ENCODE measurements around the gene RREB1. TPM values are rescaled to one million over a fixed set of nuclear protein-coding genes. Genes with fewer than 3 reads are reported as not detected.

RREB1 gene
- total and polyA plus RNA-seq, 5 experiments from 2014 or later, result 2.5 to 53.0 (median 5.8) TPM

DNA sequence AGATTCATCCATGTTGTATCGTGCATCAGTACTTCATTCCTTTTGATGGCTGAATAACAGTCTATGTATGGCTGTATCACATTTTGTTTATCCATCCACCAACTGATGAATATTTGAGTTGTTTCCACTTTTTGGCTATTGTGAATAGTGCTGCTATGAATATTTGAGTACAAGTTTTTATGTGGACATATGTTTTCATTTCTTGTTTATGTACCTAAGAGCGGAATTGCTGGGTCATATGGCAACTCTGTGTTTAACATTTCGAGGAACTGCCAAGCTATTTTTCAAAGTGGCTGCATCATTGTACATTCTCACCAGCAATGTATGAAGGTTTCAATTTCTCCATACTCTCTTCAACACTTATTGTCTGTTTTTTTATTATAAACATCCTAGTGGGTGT lies 3.0 kb upstream of the RREB1 start:
- no peak for ATAC-seq
- POLR2A ChIA-PET, result no interaction called here
- Mint-ChIP-seq H3K9me3 (no peaks in the 10 kb centered on the region), H3K27me3 (no peaks in the 10 kb centered on the region), H3K4me3 (no peak overlapping the region), H3K36me3 (no peaks in the 10 kb centered on the region), H3K27ac (peak overlapping the region in 1 of 10 donors; percentile 4), H3K4me1 (peaks cover 14 to 24% (median 18%) of the 10 kb centered on the region in 4 donors)
- DNase-seq, result no peak

DNA sequence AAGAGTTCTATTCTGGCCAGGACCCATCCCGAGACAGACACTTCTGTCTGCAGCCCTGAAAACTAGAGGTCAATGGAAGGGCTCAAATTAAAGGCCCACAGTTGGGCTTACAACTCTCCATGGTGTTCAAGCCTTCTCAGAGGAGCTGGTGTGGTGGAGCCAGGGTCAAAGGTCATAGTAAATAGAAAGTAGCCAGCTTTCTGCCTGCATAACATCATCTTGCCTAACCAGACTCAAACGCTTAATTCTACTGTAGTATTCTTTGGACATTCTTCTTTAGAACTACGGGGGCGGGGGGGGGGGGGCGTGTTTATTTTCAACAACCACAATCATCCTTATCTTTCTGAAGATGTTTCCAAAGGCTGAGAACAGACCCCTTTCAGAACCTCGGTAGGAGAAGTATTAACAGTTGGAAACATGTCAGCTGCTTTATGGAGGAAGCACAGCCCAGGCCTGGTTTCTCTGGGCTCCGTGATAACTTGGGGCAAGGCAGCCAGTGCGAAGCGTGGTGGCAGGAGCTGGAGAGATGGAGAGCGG lies 1.5 kb upstream of the RREB1 start:
- Mint-ChIP-seq H3K4me1 (peaks cover 21 to 26% (median 24%) of the 10 kb centered on the region in 4 donors), H3K36me3 (no peaks in the 10 kb centered on the region), H3K27me3 (no peaks in the 10 kb centered on the region), H3K9me3 (no peaks in the 10 kb centered on the region), H3K4me3 (peak overlapping the region; percentile 91 to 97 (median 94)), H3K27ac (peak overlapping the region; percentile 91 to 98 (median 95))
- ATAC-seq (no peak), DNase-seq (no peak)
- POLR2A ChIA-PET, result interaction anchor here (1.0 to 14.0 kb wide), 8 partner anchors 8 to 54 kb away, joined by 3 to 139 read pairs (median 4); no protein-coding TSS in a partner anchor

DNA sequence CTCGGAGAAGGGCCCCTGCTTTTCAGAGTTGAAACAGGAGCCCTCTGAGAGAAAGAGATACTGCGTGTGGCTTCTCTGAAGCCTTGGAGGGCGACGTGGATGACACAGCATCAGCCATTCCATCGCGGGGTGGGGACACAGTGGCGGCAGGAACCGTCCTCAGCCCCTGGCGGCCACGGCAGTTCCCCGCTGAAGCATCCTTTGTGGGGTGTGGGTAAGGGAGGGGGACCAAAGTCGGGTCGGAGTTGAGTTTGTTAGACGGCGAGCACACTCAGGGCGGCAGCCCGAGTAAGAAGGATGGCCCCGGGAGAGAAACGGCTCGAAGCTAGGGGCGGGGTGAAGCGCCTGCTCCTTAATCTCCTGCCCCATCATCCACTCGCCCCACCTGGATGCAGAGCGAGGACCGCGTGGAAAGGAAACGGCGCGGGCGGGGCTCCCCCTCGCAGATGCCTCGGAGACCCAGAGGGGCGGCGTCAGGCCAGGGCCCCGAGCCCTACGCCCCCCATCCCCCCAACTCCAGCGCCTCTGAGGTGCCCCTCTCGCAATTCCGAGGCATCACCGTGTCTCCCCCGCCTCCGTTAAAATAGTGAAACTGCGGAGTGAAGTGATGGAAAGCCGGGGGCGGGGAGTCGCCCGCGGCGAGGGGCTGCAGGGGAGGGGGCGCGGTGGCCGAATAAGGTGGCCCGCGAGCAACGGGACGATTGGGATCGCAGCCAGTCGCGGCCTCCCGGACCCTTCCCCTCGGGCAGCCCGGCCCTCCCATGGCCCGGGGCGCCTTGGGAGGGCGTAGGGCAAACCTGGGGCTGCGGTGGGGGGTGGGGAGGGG lies 796 bp upstream of the RREB1 start:
- POLR2A ChIA-PET, result interaction anchor here (1.0 to 14.0 kb wide), 12 partner anchors 9 to 89 kb away, joined by 3 to 139 read pairs (median 8); no protein-coding TSS in a partner anchor
- peaks cover 23 to 33% (median 30%) of the 10 kb centered on the region in 4 donors for H3K4me1 Mint-ChIP-seq

DNA sequence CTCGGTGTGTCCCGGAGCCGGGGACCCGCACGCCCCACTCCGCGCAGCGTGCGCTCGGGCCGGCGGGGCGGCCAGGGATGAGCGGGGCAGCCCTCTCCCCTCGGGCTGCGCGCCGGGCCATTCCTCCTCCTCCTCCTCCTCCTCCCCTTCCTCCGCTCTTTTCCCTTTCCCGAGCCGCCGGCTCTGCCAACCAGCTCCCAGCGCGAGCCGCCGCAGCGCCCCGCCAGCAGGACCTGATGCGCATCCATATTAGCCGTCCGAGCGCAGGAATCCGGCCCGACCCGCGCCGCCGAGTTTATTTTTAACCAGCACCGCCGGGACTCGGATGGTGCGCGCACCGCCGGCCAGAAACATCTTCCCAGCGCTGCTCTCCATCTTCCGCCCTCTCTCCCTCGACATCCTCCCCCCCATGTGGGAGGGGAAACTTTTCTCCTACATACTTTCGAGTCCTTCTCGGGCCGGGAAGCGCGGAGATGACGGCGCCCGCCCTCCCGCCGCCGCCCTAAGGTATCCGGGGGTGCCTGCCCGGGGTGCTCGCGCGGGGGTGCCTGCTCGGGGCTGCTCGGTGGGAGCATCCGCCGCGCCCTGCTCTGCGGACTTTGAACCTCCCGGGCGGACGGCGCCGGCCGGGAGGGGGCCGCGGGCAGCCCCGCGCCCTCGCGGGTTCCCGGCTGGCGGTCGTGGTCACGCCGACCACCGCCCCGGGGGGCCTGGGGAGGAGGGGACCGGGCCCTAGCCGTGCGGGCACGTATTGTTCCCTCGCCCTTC lies 619 bp downstream of the RREB1 start:
- H3K27me3 Mint-ChIP-seq, result no peaks in the 10 kb centered on the region
- H3K36me3 Mint-ChIP-seq, result no peaks in the 10 kb centered on the region
- H3K27ac Mint-ChIP-seq, result peak overlapping the region; percentile 86 to 98 (median 94)
- peaks cover 33 to 47% (median 42%) of the 10 kb centered on the region in 4 donors for H3K4me1 Mint-ChIP-seq
- no peaks in the 10 kb centered on the region for H3K9me3 Mint-ChIP-seq
- peak overlapping the region; percentile 91 to 97 (median 94) for H3K4me3 Mint-ChIP-seq
- POLR2A ChIA-PET, result interaction anchor here (0.7 to 14.0 kb wide), 14 partner anchors 9 to 141 kb away, joined by 3 to 139 read pairs (median 6); no protein-coding TSS in a partner anchor
- ATAC-seq (peak; percentile 19 to 30), DNase-seq (peak; percentile 19 to 72 (median 45))

More for the DNA sequence above, 796 bp upstream of the RREB1 start:
- Mint-ChIP-seq H3K4me3 (peak overlapping the region; percentile 93 to 97 (median 94)), H3K9me3 (no peaks in the 10 kb centered on the region), H3K27ac (peak overlapping the region; percentile 91 to 98 (median 95)), H3K36me3 (no peaks in the 10 kb centered on the region), H3K27me3 (no peaks in the 10 kb centered on the region)
- DNase-seq (peak; percentile 55 to 84 (median 66)), ATAC-seq (peak; percentile 61 to 65)

DNA sequence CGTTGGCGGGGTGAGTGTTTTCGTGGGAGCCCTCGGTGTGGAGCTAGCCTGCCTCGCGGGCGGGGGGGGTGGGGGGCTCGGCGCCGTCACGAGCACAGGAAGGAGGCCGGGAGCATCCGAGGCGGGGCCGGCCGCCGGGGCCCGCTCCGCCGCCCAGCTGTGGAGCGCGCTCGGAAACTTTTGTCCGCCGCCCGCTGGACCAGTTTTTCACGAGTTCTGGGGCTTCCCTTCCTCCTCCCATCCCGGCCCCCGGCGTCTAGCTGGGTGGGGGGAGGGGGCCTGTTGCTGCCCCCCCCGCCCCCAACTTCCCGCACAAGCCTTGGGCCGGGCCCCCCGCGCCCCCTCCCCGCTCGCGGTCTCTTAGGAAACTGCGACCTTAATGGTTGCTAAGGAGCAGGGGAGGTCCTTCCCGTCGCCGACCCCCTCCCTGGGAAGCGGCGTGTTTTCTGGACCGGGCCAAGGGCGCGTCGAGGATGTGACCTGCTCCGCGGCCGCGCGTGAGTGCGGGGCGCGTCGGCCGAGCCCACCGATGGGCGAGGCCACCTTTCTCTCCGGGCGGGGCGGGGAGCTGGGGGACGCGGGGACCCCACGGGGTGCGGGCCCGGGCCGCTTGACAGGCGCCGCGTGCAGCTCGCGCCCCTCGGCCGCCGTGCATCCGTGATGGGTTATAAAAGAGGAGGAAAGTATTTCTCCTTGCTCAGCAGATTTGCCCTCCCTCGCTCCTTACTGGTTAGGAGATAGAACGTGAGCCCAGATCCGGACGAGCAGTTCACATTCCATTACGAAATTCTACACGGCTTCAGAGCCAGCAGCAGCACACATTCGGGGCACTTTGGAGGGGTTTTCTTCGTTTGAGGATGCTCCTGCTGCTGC lies 1.4 kb downstream of the RREB1 start:
- Mint-ChIP-seq H3K36me3 (no peaks in the 10 kb centered on the region), H3K27me3 (no peaks in the 10 kb centered on the region), H3K4me1 (peaks cover 40 to 55% (median 50%) of the 10 kb centered on the region in 4 donors), H3K9me3 (no peaks in the 10 kb centered on the region), H3K4me3 (peak overlapping the region; percentile 84 to 95 (median 91)), H3K27ac (peak overlapping the region; percentile 77 to 98 (median 94))
- DNase-seq (peak; percentile 15 to 68 (median 33)), ATAC-seq (peak; percentile 2 to 8)
- POLR2A ChIA-PET, result interaction anchor here (0.9 to 14.0 kb wide), 16 partner anchors 8 to 87 kb away, joined by 3 to 139 read pairs (median 6); no protein-coding TSS in a partner anchor

DNA sequence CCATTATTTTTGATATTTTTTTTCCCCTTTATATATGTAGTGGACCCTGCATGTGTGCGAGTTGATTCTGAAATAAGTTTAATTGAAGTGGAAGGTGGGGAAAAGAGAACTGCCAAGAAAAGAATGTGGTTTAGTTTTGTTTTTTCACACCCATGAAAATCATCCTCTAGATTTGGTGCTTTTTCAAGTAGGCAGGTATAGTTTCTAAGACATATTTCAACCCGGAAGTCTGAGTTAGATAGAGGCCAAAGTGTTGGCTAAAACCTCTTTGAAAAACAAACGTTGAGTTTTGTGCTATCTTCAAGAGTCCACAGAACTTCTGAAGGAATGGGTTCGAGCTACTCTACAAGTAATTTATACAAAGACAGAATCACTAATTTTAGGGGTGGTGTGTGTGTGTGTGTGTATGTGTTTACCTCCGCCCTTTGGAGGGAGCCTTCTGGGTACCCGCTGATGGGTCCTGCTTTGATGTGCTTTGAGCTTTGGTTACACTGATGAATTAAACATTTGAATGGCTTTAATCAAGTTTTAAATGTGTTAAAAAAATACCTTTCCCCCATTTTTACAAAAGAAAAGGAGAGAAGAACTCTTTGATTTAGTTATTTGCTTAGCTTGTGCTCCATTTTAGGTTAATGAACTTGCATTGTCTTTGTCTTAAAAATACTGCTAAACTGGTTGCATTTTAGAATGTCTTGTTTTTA lies 2.5 kb downstream of the RREB1 start:
- POLR2A ChIA-PET, result interaction anchor here (0.6 to 14.0 kb wide), 10 partner anchors 17 to 86 kb away, joined by 3 to 139 read pairs (median 6); no protein-coding TSS in a partner anchor
- no peaks in the 10 kb centered on the region for H3K36me3 Mint-ChIP-seq
- H3K4me3 Mint-ChIP-seq, result peak overlapping the region; percentile 83 to 95 (median 90)
- DNase-seq, result peak in 1 of 10 donors; percentile 26
- no peaks in the 10 kb centered on the region for H3K27me3 Mint-ChIP-seq
- peak overlapping the region; percentile 77 to 98 (median 94) for H3K27ac Mint-ChIP-seq
- ATAC-seq, result no peak
- H3K9me3 Mint-ChIP-seq, result no peaks in the 10 kb centered on the region
- peaks cover 45 to 65% (median 61%) of the 10 kb centered on the region in 4 donors for H3K4me1 Mint-ChIP-seq

DNA sequence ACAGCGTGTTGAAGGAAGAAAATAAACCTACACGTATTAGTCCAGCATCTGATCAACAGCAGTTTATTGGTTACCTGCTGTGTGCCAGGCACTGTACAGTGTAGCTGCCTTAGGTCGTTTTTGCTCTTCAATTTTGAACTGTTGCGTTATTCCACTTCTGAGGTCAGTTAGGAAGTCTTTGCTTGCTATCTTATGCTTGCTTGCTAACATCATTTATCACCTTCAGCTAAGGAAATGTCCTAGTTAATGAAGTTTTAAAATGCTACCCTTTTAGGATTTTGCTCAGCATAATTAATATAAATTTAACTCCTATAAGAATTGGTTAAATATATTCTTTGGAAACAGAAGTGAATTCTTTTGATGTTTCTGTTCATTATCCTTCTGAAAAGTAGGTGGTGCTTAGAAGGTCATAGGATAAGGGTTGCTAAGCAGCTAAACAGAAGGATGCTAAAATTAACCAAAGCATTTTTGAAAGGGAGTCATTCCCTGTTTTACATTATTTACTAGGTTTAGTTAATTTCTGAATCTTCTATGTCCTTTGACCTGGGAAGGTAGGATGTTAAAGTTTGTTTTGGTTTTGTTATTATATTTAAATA lies 3.4 kb downstream of the RREB1 start:
- peaks cover 54 to 72% (median 69%) of the 10 kb centered on the region in 4 donors for H3K4me1 Mint-ChIP-seq
- H3K9me3 Mint-ChIP-seq, result no peaks in the 10 kb centered on the region
- H3K27me3 Mint-ChIP-seq, result no peaks in the 10 kb centered on the region
- H3K36me3 Mint-ChIP-seq, result no peaks in the 10 kb centered on the region
- H3K27ac Mint-ChIP-seq, result peak overlapping the region; percentile 85 to 98 (median 94)
- peak overlapping the region in 3 of 10 donors; percentile 17 to 94 (median 83) for H3K4me3 Mint-ChIP-seq
- ATAC-seq, result no peak
- DNase-seq, result no peak
- POLR2A ChIA-PET, result interaction anchor here (1.6 to 14.0 kb wide), 2 partner anchors 16 to 27 kb away, joined by 4 to 139 read pairs; no protein-coding TSS in a partner anchor

DNA sequence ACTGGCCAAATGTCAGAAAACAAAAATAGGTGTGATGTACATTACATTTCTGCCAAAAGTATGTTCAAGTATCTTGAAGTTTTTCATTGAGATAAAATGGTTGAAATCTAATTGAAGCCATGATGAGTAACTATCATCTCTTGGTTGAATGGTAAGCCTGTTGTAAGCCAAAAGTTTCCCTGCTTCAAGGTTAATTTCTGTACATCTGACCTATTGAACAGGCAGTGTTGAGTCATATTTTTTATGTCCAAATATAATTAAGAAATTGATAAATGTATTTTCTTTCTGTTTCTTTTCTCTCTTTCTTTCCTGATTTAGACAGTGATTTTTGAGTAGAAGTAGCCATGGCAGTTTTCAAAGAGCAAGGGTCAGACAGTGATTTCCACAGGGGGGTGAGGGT lies 4.4 kb downstream of the RREB1 start:
- H3K27me3 Mint-ChIP-seq, result no peaks in the 10 kb centered on the region
- H3K9me3 Mint-ChIP-seq, result no peaks in the 10 kb centered on the region
- no peaks in the 10 kb centered on the region for H3K36me3 Mint-ChIP-seq
- H3K27ac Mint-ChIP-seq, result peak overlapping the region; percentile 85 to 96 (median 90)
- H3K4me1 Mint-ChIP-seq, result peaks cover 52 to 76% (median 72%) of the 10 kb centered on the region in 4 donors
- POLR2A ChIA-PET, result interaction anchor here (0.6 to 14.0 kb wide), 3 partner anchors 8 to 26 kb away, joined by 3 to 139 read pairs (median 4); no protein-coding TSS in a partner anchor
- peak overlapping the region; percentile 70 to 90 (median 81) for H3K4me3 Mint-ChIP-seq
- DNase-seq, result no peak
- no peak for ATAC-seq

DNA sequence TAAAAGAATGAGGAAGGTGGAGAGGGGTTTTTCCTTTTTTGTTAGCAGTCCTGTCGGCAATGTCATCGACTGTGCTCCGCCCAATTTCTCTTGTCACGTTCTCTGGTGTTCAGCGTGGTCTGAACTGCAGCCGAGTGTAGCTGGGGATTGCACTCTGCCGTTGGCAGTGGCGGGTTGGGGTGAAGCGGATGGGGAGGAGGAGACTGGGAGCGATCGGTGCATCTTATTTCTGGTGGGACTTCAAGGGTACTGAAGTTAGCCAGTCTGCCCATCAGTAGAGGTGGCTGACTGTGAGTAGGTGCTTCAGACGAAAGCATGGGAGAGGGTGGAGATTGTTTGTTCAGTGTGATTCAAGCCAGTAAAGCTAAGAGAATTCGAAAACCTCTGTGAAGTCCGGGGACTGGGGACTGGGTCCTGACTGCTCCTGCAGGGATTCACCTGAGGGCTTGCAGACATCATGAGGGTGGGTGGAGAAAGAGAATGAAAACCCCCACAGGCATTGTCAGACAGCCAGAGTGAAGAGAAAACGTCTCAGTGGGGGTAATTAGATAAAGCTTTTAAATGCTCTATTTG lies 5.1 kb downstream of the RREB1 start:
- peak; percentile 50 to 75 for ATAC-seq
- H3K9me3 Mint-ChIP-seq, result no peaks in the 10 kb centered on the region
- no peaks in the 10 kb centered on the region for H3K27me3 Mint-ChIP-seq
- H3K4me1 Mint-ChIP-seq, result peaks cover 52 to 80% (median 74%) of the 10 kb centered on the region in 4 donors
- no peaks in the 10 kb centered on the region for H3K36me3 Mint-ChIP-seq
- DNase-seq, result peak; percentile 40 to 75 (median 54)
- H3K27ac Mint-ChIP-seq, result peak overlapping the region; percentile 85 to 96 (median 90)
- POLR2A ChIA-PET, result interaction anchor here (0.8 to 14.0 kb wide), 4 partner anchors 14 to 28 kb away, joined by 3 to 139 read pairs (median 4); no protein-coding TSS in a partner anchor
- H3K4me3 Mint-ChIP-seq, result peak overlapping the region; percentile 70 to 90 (median 81)

DNA sequence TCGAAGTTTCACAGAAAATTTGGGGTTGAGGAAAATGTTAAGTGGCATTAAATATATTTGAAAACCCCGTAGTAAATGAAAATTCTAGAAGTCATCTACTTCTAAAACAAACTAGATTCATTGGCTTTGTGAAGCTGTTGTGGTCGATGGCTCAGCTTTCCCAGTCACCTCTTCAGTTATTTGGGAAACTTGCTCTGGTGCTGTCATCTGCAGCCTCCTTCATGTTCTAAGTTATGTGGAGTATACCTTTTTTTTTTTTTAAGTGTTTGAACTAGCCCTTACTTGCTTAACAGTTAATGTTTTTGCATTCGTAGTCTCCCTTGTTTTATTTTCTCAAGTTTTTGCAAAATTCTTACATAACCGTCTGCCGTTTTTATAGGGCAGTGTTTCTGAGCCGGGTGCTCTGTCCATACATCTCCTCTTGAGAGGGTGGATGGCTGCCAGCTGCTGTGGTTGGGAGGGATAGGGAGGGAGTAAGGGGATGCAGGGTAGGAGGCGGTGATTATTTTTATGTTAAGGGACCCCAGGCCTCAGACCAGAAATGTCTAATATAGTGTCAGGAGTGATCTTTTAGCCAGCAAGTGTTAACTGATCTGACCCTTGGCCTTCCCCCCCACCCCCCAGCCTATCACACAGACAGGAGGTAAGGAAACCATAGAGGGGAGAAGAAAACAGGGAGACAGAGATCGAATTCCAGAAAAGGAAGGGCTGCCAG lies 7.1 kb downstream of the RREB1 start:
- H3K27me3 Mint-ChIP-seq, result no peaks in the 10 kb centered on the region
- DNase-seq (no peak), ATAC-seq (no peak)
- POLR2A ChIA-PET, result interaction anchor here (0.7 to 14.0 kb wide), 8 partner anchors 8 to 82 kb away, joined by 3 to 139 read pairs (median 4); no protein-coding TSS in a partner anchor
- peaks cover 0 to 5% (median 0%) of the 10 kb centered on the region in 3 donors for H3K36me3 Mint-ChIP-seq
- peak overlapping the region in 6 of 10 donors; percentile 5 to 83 (median 52) for H3K4me3 Mint-ChIP-seq
- H3K27ac Mint-ChIP-seq, result peak overlapping the region; percentile 62 to 96 (median 90)
- H3K9me3 Mint-ChIP-seq, result no peaks in the 10 kb centered on the region
- peaks cover 56 to 87% (median 82%) of the 10 kb centered on the region in 4 donors for H3K4me1 Mint-ChIP-seq
